ENCODE results near the gene LDAF1. TPM values are rescaled to one million over a fixed set of nuclear protein-coding genes. Genes with fewer than 3 reads are reported as not detected.

The LDAF1 gene
- total RNA-seq, 3 donors from 2014 or later = 34.3 to 66.6 (median 37.5) TPM

- H3K4me1 ChIP-seq (ENCODE audit: low read depth) = no peaks in the 10 kb centered on the region
- H3K36me3 ChIP-seq (ENCODE audit: low read depth) = peaks cover 4% of the 10 kb centered on the region
- no peaks in the 10 kb centered on the region for H3K9me3 ChIP-seq
- intact Hi-C loops (cut with DNase I, micrococcal nuclease) = no loop called here
- H3K4me3 ChIP-seq = no peak overlapping the region
- no peak for TF ChIP-seq CTCF (IDR thresholded peaks at IDR 0.05)
- DNase-seq (no peak), ATAC-seq (no peak)
Measured at GRCh38 chr16:21172650-21173049, 14.2 kb downstream of the LDAF1 start.

GRCh38 chr16:21175397-21175796 is 16.9 kb downstream of the LDAF1 start:
- intact Hi-C loops (cut with DNase I, micrococcal nuclease) = no loop called here
- peak; percentile 77 for ATAC-seq
- TF ChIP-seq CTCF (IDR thresholded peaks at IDR 0.05) = no peak
- Histone ChIP-seq H3K4me3 (no peak overlapping the region), H3K9me3 (no peaks in the 10 kb centered on the region), H3K4me1 (ENCODE audit: low read depth) (no peaks in the 10 kb centered on the region), H3K36me3 (ENCODE audit: low read depth) (peaks cover 4% of the 10 kb centered on the region)
- peak in 1 of 3 donors; percentile 46 for DNase-seq

GRCh38 chr16:21179126-21179982 is 20.9 kb downstream of the LDAF1 start:
- no peak overlapping the region for H3K4me3 ChIP-seq
- intact Hi-C loops (cut with DNase I, micrococcal nuclease) = no loop called here
- H3K9me3 ChIP-seq = no peaks in the 10 kb centered on the region
- DNase-seq (no peak), ATAC-seq (no peak)
- H3K36me3 ChIP-seq (ENCODE audit: low read depth) = peaks cover 4% of the 10 kb centered on the region
- no peak for TF ChIP-seq CTCF (IDR thresholded peaks at IDR 0.05)
- H3K4me1 ChIP-seq (ENCODE audit: low read depth) = no peaks in the 10 kb centered on the region

GRCh38 chr16:21179983-21180365 is 21.5 kb downstream of the LDAF1 start:
- H3K4me3 ChIP-seq = no peak overlapping the region
- H3K36me3 ChIP-seq (ENCODE audit: low read depth) = peaks cover 4% of the 10 kb centered on the region
- intact Hi-C loops (cut with DNase I, micrococcal nuclease) = no loop called here
- TF ChIP-seq CTCF (IDR thresholded peaks at IDR 0.05) = no peak
- DNase-seq (no peak), ATAC-seq (no peak)
- H3K9me3 ChIP-seq = no peaks in the 10 kb centered on the region
- no peaks in the 10 kb centered on the region for H3K4me1 ChIP-seq (ENCODE audit: low read depth)

- no peaks in the 10 kb centered on the region for H3K9me3 ChIP-seq
- ATAC-seq = no peak
- intact Hi-C loops (cut with DNase I, micrococcal nuclease) = no loop called here
Measured at GRCh38 chr16:21183995-21184394, 25.5 kb downstream of the LDAF1 start.

More at GRCh38 chr16:21183995-21184394, 25.5 kb downstream of the LDAF1 start:
- no peak for TF ChIP-seq CTCF (IDR thresholded peaks at IDR 0.05)
- no peak overlapping the region for H3K4me3 ChIP-seq
- H3K36me3 ChIP-seq (ENCODE audit: low read depth) = no peaks in the 10 kb centered on the region
- no peak for DNase-seq
- H3K4me1 ChIP-seq (ENCODE audit: low read depth) = peaks cover 5% of the 10 kb centered on the region
